IMR-90 (cell line): Measurements from ENCODE around the gene RCCD1. TPM values are rescaled to one million over a fixed set of nuclear protein-coding genes. Genes with fewer than 3 reads are reported as not detected.
A peak's percentile ranks its signal among the peaks of the same experiment; 100 is the strongest.

Experiments used
- ATAC-seq: fragments of 200-7000 bp; cut with Tn5 transposase; 2 replicates; pipeline ENCODE4 v1.9.1; 2020; ENCODE audit warnings: low read depth, mild to moderate bottlenecking, moderate library complexity
- BruUV-seq: library from RNA; stranded (reverse); fragments of 400-500 nt; replicated peaks from 2 replicates; lab custom pipeline; 2021; lab: Mats Ljungman, UMichigan
- CTCF ChIA-PET: fragments of 300-600 bp; formaldehyde crosslinking; extraction: SDS; loops from one replicate; lab custom pipeline; 2021; ENCODE audit warnings: antibody characterized with exemption; lab: Yijun Ruan, JAX
- POLR2A ChIA-PET: fragments of 300-600 bp; sonication (Branson Sonifier 250); formaldehyde crosslinking; loops from one replicate; lab custom pipeline; 2022; ENCODE audit warnings: antibody characterized with exemption; ENCODE audit not compliant: unreplicated experiment; lab: Charles Lee
- DNase-seq: peaks from one replicate; pipeline ENCODE4 v3.0.0; 2013
- H2AFZ ChIP-seq: replicated peaks from 2 replicates; pipeline ENCODE3; 2013; ENCODE audit warnings: low read length, mild to moderate bottlenecking; ENCODE audit not compliant: poor library complexity
- H2AK5ac ChIP-seq: 2 replicates; pipeline ENCODE4 v1.6.1; 2013; ENCODE audit warnings: low read depth, low read length, inconsistent platforms
- H2AK9ac ChIP-seq: replicated peaks from 2 replicates; pipeline ENCODE3; 2013; ENCODE audit warnings: mild to moderate bottlenecking, low read depth, low read length, moderate library complexity; ENCODE audit not compliant: poor library complexity
- H2BK120ac ChIP-seq: 2 replicates; pipeline ENCODE4 v1.6.1; 2013; ENCODE audit warnings: low read depth, low read length, inconsistent platforms
- H2BK15ac ChIP-seq: 3 replicates; pipeline ENCODE4 v1.6.1; 2013; ENCODE audit warnings: low read depth, low read length, inconsistent platforms
- H2BK20ac ChIP-seq: 2 replicates; pipeline ENCODE4 v1.6.1; 2013; ENCODE audit warnings: low read depth, mild to moderate bottlenecking, inconsistent platforms, low read length, moderate library complexity
- H2BK5ac ChIP-seq: 2 replicates; pipeline ENCODE4 v1.6.1; 2013; ENCODE audit warnings: mild to moderate bottlenecking, low read depth, low read length, inconsistent platforms; ENCODE audit not compliant: poor library complexity, severe bottlenecking
- H3K14ac ChIP-seq: replicated peaks from 2 replicates; pipeline ENCODE4 v1.6.1; 2013; ENCODE audit warnings: low read depth, low read length, inconsistent platforms
- H3K18ac ChIP-seq: 2 replicates; pipeline ENCODE4 v1.6.1; 2013; ENCODE audit warnings: low read depth, low read length, control low read depth
- H3K23ac ChIP-seq: 2 replicates; pipeline ENCODE4 v1.6.1; 2013; ENCODE audit warnings: low read depth, low read length, inconsistent platforms
- H3K27ac ChIP-seq: 2 replicates; pipeline ENCODE4 v1.5.1; 2013; ENCODE audit warnings: mild to moderate bottlenecking, control low read depth, low read length; ENCODE audit not compliant: insufficient read depth
- H3K27me3 ChIP-seq: 2 replicates; pipeline ENCODE4 v1.6.1; 2013; ENCODE audit warnings: low read length; ENCODE audit not compliant: control insufficient read depth, insufficient read depth
- H3K36me3 ChIP-seq: 2 replicates; pipeline ENCODE4 v1.6.1; 2013; ENCODE audit warnings: low read length, mixed read lengths; ENCODE audit not compliant: control insufficient read depth, insufficient read depth
- H3K4ac ChIP-seq: 2 replicates; pipeline ENCODE4 v1.6.1; 2013; ENCODE audit warnings: low read depth, low read length, inconsistent platforms
- H3K4me1 ChIP-seq: 2 replicates; pipeline ENCODE4 v1.6.1; 2013; ENCODE audit warnings: low read length, mixed read lengths; ENCODE audit not compliant: control insufficient read depth, insufficient read depth
- H3K4me2 ChIP-seq: 2 replicates; pipeline ENCODE4 v1.6.1; 2013; ENCODE audit warnings: low read depth, mild to moderate bottlenecking, control low read depth, low read length, moderate library complexity
- H3K4me3 ChIP-seq: 2 replicates; pipeline ENCODE4 v1.5.1; 2013; ENCODE audit warnings: low read depth, mild to moderate bottlenecking, control low read depth, low read length, moderate library complexity; ENCODE audit not compliant: insufficient read depth
- H3K56ac ChIP-seq: 2 replicates; pipeline ENCODE4 v1.6.1; 2013; ENCODE audit warnings: low read length, inconsistent platforms; ENCODE audit not compliant: insufficient read depth; ENCODE audit errors: extremely low read depth
- H3K79me1 ChIP-seq, 2 experiments: 2 replicates each; pipeline ENCODE4 v1.6.1; 2013; ENCODE audit warnings: low read length in 2 of 2, inconsistent platforms in 1 of 2, low read depth in 1 of 2
- H3K9ac ChIP-seq: 2 replicates; pipeline ENCODE4 v1.6.1; 2013; ENCODE audit warnings: low read depth, low read length, control low read depth
- H3K9me1 ChIP-seq: 2 replicates; pipeline ENCODE4 v1.6.1; 2013; ENCODE audit warnings: low read length, inconsistent platforms; ENCODE audit not compliant: insufficient read depth
- H3K9me3 ChIP-seq: 2 replicates; pipeline ENCODE4 v1.6.1; 2013; ENCODE audit warnings: low read length; ENCODE audit not compliant: control insufficient read depth, insufficient read depth
- H4K20me1 ChIP-seq: 2 replicates; pipeline ENCODE4 v1.6.1; 2013; ENCODE audit warnings: low read length, inconsistent platforms; ENCODE audit not compliant: insufficient read depth
- H4K5ac ChIP-seq: 2 replicates; pipeline ENCODE4 v1.6.1; 2013; ENCODE audit warnings: mild to moderate bottlenecking, low read depth, low read length, control low read depth
- H4K8ac ChIP-seq, 2 experiments: 2 replicates each; pipeline ENCODE4 v1.6.1; 2013; ENCODE audit warnings: low read depth in 2 of 2, low read length in 2 of 2, control low read depth in 1 of 2, inconsistent platforms in 1 of 2
- H4K91ac ChIP-seq: 2 replicates; pipeline ENCODE4 v1.6.1; 2013; ENCODE audit warnings: low read depth, low read length, inconsistent platforms; ENCODE audit not compliant: insufficient read depth
- BHLHE40 ChIP-seq: fragments of 150-350 bp; IDR thresholded peaks from 2 replicates; pipeline ENCODE4 v1.6.1; 2016; ENCODE audit warnings: mild to moderate bottlenecking, low read depth, low read length
- MAFK ChIP-seq: IDR thresholded peaks from 2 replicates; pipeline ENCODE4 v1.6.1; 2012; ENCODE audit warnings: low read depth, low read length, improper control_type of control experiment
- NFE2L2 ChIP-seq: fragments of 150-350 bp; IDR thresholded peaks from 2 replicates; pipeline ENCODE4 v1.6.1; 2016; ENCODE audit warnings: low read depth, mild to moderate bottlenecking, low read length
- RFX5 ChIP-seq: IDR thresholded peaks from 2 replicates; pipeline ENCODE4 v1.8.0; 2012; ENCODE audit warnings: low read depth, mild to moderate bottlenecking, low read length, moderate library complexity
- WGBS, 2 experiments: methylation state at CpG; one replicate each; pipeline versions ENCODE4 v1.1.5 to v1.1.7; 2013; ENCODE audit warnings: missing lambda C conversion rate in 2 of 2; ENCODE audit not compliant: insufficient read length in 1 of 2; ENCODE audit errors: extremely low coverage in 2 of 2; 5-methylcytosine and 5-hydroxymethylcytosine counted together
- dilution Hi-C: fragments of 300-500 bp; cut with HindIII; formaldehyde crosslinking; loops from one replicate; pipeline ENCODE4 v1.14.3; 2018; ENCODE audit warnings: low sequenced_read_pairs; ENCODE audit not compliant: unreplicated experiment
- in situ Hi-C: fragments of 300-500 bp; cut with MboI; formaldehyde crosslinking; loops from 3 replicates; pipeline ENCODE4 v1.14.3; 2019; ENCODE audit warnings: low sequenced_read_pairs, inconsistent platforms, mixed read lengths
- intact Hi-C: fragments of 100-400 bp; cut with micrococcal nuclease; formaldehyde crosslinking; loops from 2 replicates; pipeline ENCODE4 v1.10.0; 2022
- polyA plus RNA-seq, 3 experiments: library from polyadenylated mRNA; depleted of rRNA; stranded (reverse); fragments of >200 nt; gene quantifications; 2 replicates each; pipeline ENCODE4 v1.2.3, GENCODE V29; 2012; ENCODE audit warnings: low replicate concordance in 1 of 3
- total RNA-seq: library from RNA; depleted of rRNA; stranded (reverse); fragments of >200 nt; gene quantifications from 2 replicates; pipeline ENCODE4 v1.2.3, GENCODE V29; 2012

The RCCD1 gene
- total and polyA plus RNA-seq, 2 of the 4 experiments (the other 2 are of a cell fraction), result 3.9 to 9.9 TPM

- H3K4me2 ChIP-seq, result no peak overlapping the region
- CTCF ChIA-PET, result interaction anchor here (0.6 to 1.0 kb wide), 4 partner anchors 13 to 373 kb away, joined by 3 to 5 read pairs (median 4); no protein-coding TSS in a partner anchor
- H3K4me1 ChIP-seq, result peaks cover 5% of the 10 kb centered on the region
- no peak overlapping the region for H2BK5ac ChIP-seq
- H2BK20ac ChIP-seq, result no peak overlapping the region
- H3K27me3 ChIP-seq, result no peaks in the 10 kb centered on the region
- H2AK9ac ChIP-seq, result no peak overlapping the region
- intact Hi-C loops, result no loop called here
- no peak overlapping the region for H4K91ac ChIP-seq
- H3K9me1 ChIP-seq, result no peaks in the 10 kb centered on the region; the same call in 1 of the 2 replicates
- TF ChIP-seq MAFK (peak; percentile 66), BHLHE40 (no peak), NFE2L2 (peak; percentile 93), RFX5 (no peak)
- no peak overlapping the region for H3K9ac ChIP-seq
- no peak overlapping the region for H3K4ac ChIP-seq
- H3K36me3 ChIP-seq, result peaks cover 17% of the 10 kb centered on the region
- no peaks in the 10 kb centered on the region for H4K20me1 ChIP-seq
- H3K14ac ChIP-seq, result no peak overlapping the region
- H4K8ac ChIP-seq, result peak overlapping the region in 1 of 2 experiments; percentile 52; a peak in 1 of 4 replicates
- H2AK5ac ChIP-seq, result no peak overlapping the region
- no peak overlapping the region for H2BK15ac ChIP-seq
- H2BK120ac ChIP-seq, result no peak overlapping the region
- no peaks in the 10 kb centered on the region for H3K9me3 ChIP-seq
- no peak overlapping the region for H4K5ac ChIP-seq
- dilution Hi-C loops, result no loop called here
- H3K56ac ChIP-seq, result no peak overlapping the region
- H3K18ac ChIP-seq, result no peak overlapping the region
- H3K27ac ChIP-seq, result no peak overlapping the region
- ATAC-seq (no peak), DNase-seq (peak; percentile 12)
- in situ Hi-C loops, result loop anchor here (25.0 kb wide), 2 partner anchors 1833 to 2008 kb away; no protein-coding TSS in a partner anchor
- H3K4me3 ChIP-seq, result no peak overlapping the region
- no peak overlapping the region for H2AFZ ChIP-seq
- POLR2A ChIA-PET, result no interaction called here
- no TSS peak for BruUV-seq
- WGBS, 2 experiments, result no CpG with 5 or more reads among the region's 1 CpG
- H3K79me1 ChIP-seq, result peaks cover 39 to 50% of the 10 kb centered on the region in 2 experiments
- no peak overlapping the region for H3K23ac ChIP-seq
Measured at GRCh38 chr15:90979582-90979981, 24.9 kb downstream of the RCCD1 start.
